BE2C (cell line): ENCODE data around the gene USP47. TPM values are rescaled to one million over a fixed set of nuclear protein-coding genes. Genes with fewer than 3 reads are reported as not detected.
A peak's percentile ranks its signal among the peaks of the same experiment; 100 is the strongest.

Experiments used
- DNase-seq: peaks from one replicate; pipeline ENCODE4 v3.0.0-alpha.2; 2020
- H3K27me3 ChIP-seq: fragments of 250-450 bp; sonication (Bioruptor Pico); 2 replicates; pipeline ENCODE4 v1.5.1; 2020; ENCODE audit warnings: mild to moderate bottlenecking
- H3K36me3 ChIP-seq: fragments of 250-450 bp; sonication (Bioruptor Pico); 2 replicates; pipeline ENCODE4 v1.5.1; 2020; ENCODE audit warnings: mild to moderate bottlenecking
- H3K4me1 ChIP-seq: fragments of 250-450 bp; sonication (Bioruptor Pico); 2 replicates; pipeline ENCODE4 v1.5.1; 2020
- H3K4me3 ChIP-seq: 2 replicates; pipeline ENCODE4 v1.5.1; 2011; ENCODE audit warnings: low read depth, low read length
- H3K9me3 ChIP-seq: fragments of 250-450 bp; sonication (Bioruptor Pico); 2 replicates; pipeline ENCODE4 v1.5.1; 2020
- polyA plus RNA-seq: library from polyadenylated mRNA; unstranded; fragments of >200 nt; gene quantifications from one replicate; pipeline ENCODE4 v1.2.1, GENCODE V29; 2012; ENCODE audit warnings: low read depth, missing spikeins; ENCODE audit not compliant: insufficient read length, insufficient read depth
- TF ChIP-seq, protein P1 (sequence below): IDR thresholded peaks from 2 replicates; pipeline ENCODE4 v1.5.1; 2012; ENCODE audit warnings: mild to moderate bottlenecking, low read depth, low read length

Gene USP47, protein sequence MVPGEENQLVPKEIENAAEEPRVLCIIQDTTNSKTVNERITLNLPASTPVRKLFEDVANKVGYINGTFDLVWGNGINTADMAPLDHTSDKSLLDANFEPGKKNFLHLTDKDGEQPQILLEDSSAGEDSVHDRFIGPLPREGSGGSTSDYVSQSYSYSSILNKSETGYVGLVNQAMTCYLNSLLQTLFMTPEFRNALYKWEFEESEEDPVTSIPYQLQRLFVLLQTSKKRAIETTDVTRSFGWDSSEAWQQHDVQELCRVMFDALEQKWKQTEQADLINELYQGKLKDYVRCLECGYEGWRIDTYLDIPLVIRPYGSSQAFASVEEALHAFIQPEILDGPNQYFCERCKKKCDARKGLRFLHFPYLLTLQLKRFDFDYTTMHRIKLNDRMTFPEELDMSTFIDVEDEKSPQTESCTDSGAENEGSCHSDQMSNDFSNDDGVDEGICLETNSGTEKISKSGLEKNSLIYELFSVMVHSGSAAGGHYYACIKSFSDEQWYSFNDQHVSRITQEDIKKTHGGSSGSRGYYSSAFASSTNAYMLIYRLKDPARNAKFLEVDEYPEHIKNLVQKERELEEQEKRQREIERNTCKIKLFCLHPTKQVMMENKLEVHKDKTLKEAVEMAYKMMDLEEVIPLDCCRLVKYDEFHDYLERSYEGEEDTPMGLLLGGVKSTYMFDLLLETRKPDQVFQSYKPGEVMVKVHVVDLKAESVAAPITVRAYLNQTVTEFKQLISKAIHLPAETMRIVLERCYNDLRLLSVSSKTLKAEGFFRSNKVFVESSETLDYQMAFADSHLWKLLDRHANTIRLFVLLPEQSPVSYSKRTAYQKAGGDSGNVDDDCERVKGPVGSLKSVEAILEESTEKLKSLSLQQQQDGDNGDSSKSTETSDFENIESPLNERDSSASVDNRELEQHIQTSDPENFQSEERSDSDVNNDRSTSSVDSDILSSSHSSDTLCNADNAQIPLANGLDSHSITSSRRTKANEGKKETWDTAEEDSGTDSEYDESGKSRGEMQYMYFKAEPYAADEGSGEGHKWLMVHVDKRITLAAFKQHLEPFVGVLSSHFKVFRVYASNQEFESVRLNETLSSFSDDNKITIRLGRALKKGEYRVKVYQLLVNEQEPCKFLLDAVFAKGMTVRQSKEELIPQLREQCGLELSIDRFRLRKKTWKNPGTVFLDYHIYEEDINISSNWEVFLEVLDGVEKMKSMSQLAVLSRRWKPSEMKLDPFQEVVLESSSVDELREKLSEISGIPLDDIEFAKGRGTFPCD (N-terminal part only)
- 27.2 TPM for polyA plus RNA-seq

- no peaks in the 10 kb centered on the region for H3K36me3 ChIP-seq
- peak; percentile 90 for DNase-seq
- H3K4me3 ChIP-seq: peak within 1 kb of the TSS; percentile 74
- TF ChIP-seq, protein P1, sequence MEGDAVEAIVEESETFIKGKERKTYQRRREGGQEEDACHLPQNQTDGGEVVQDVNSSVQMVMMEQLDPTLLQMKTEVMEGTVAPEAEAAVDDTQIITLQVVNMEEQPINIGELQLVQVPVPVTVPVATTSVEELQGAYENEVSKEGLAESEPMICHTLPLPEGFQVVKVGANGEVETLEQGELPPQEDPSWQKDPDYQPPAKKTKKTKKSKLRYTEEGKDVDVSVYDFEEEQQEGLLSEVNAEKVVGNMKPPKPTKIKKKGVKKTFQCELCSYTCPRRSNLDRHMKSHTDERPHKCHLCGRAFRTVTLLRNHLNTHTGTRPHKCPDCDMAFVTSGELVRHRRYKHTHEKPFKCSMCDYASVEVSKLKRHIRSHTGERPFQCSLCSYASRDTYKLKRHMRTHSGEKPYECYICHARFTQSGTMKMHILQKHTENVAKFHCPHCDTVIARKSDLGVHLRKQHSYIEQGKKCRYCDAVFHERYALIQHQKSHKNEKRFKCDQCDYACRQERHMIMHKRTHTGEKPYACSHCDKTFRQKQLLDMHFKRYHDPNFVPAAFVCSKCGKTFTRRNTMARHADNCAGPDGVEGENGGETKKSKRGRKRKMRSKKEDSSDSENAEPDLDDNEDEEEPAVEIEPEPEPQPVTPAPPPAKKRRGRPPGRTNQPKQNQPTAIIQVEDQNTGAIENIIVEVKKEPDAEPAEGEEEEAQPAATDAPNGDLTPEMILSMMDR: peak; percentile 35
- no peaks in the 10 kb centered on the region for H3K9me3 ChIP-seq
- H3K4me1 ChIP-seq: no peaks in the 10 kb centered on the region
- no peaks in the 10 kb centered on the region for H3K27me3 ChIP-seq
Measured at GRCh38 chr11:11841723-11842420, at the start of gene USP47. USP47 (plus strand) TSS chr11:11841972; CDS start chr11:11842186, 214 bp downstream.

DNA sequence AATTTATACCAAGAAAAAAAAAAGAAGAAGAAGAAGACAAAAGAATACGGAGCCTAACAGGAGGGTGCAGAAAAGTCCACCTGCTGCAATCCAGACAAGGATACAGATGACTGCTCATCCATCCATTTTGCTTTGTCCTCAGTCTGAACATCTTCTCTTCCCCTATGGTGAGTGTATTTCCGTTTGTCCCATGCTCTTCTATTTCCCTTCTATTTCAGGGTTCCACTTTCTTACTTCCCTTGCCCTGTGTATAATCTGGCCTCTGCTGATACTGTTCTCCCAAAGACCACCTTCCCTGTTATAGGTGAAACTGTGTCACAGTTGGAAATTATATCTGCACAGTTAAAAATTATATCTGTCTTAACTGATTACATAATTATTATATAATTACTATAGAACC lies 48.7 kb upstream of the USP47 start:
- no peak for DNase-seq
- Histone ChIP-seq H3K9me3 (no peaks in the 10 kb centered on the region), H3K4me3 (no peak overlapping the region), H3K36me3 (no peaks in the 10 kb centered on the region), H3K27me3 (no peaks in the 10 kb centered on the region), H3K4me1 (no peaks in the 10 kb centered on the region)
- TF ChIP-seq, protein P1: no peak

DNA sequence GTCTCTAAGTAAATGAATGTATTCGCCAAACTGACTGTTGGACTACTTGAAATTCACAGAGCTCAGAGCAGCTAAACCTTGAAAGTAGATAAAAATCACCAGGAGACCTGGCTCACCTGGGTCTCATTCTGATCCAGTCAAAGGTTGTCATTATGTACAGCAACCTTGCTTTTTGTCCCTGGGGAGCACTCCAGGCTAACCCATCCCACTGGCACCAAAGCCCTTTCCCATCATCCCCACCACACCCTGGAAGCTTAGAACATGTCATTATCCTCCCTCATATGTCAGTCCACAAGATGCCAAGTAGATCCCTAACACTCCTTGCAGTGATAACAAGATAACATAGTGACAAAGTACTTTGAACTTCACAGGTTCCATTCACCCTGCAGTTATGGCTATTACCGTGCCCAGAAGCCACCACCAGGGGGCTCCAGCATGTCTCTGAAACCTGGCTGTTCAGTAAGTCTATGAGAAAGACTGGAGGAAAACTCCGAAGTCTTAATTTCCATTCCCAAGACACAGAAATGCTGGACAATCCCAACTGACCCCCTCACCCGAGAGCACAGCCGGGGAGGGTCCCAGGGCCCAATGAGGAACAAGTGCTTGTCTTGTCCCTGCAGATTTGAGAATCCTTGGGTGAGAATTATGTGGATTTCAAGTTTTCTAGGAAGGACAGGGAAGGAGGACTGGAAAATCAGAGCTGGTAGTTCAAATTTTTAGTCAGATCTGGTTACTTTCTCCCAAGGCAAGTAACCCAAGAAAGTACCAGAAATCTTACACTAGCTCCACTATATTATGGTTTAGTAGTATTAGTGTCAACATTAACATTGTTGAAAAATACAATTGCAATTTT lies 43.0 kb upstream of the USP47 start:
- no peaks in the 10 kb centered on the region for H3K36me3 ChIP-seq
- no peaks in the 10 kb centered on the region for H3K27me3 ChIP-seq
- no peaks in the 10 kb centered on the region for H3K9me3 ChIP-seq
- TF ChIP-seq, protein P1: peak; percentile 87
- no peaks in the 10 kb centered on the region for H3K4me1 ChIP-seq
- no peak overlapping the region for H3K4me3 ChIP-seq
- peak; percentile 67 for DNase-seq

GRCh38 chr11:11805228-11805627 lies 36.5 kb upstream of the USP47 start:
- TF ChIP-seq, protein P1: no peak
- Histone ChIP-seq H3K27me3 (no peaks in the 10 kb centered on the region), H3K4me1 (no peaks in the 10 kb centered on the region), H3K4me3 (no peak overlapping the region), H3K9me3 (no peaks in the 10 kb centered on the region), H3K36me3 (no peaks in the 10 kb centered on the region)
- DNase-seq: no peak

- no peak overlapping the region for H3K4me3 ChIP-seq
- TF ChIP-seq, protein P1: no peak
- no peaks in the 10 kb centered on the region for H3K36me3 ChIP-seq
- DNase-seq: no peak
- no peaks in the 10 kb centered on the region for H3K4me1 ChIP-seq
- H3K27me3 ChIP-seq: no peaks in the 10 kb centered on the region
- no peaks in the 10 kb centered on the region for H3K9me3 ChIP-seq
Measured at GRCh38 chr11:11806074-11806473, 35.7 kb upstream of the USP47 start.
